ENCODE data around the gene TRIM56.
"Not testable (repeated sequence)": the region's sequence is repeated elsewhere in the genome, so short reads cannot be mapped to it uniquely, and the experiment has no call there.

TRIM56 gene

GRCh38 chr7:101127460-101128039 lies 42.3 kb downstream of the TRIM56 start:
- Histone ChIP-seq H3K79me2 (no peaks in the 10 kb centered on the region), H3K4me2 (ENCODE audit: low read length) (peak overlapping the region; percentile 54), H3K27ac (no peak overlapping the region), H3K4me3 (ENCODE audit: low read depth, low read length) (no peak overlapping the region), H3K36me3 (ENCODE audit: control insufficient read depth, insufficient read depth, low read length) (no peaks in the 10 kb centered on the region), H2AFZ (no peak overlapping the region), H3K9me3 (ENCODE audit: control insufficient read depth, low read length) (no peaks in the 10 kb centered on the region), H3K27me3 (ENCODE audit: control insufficient read depth, insufficient read depth, low read length) (no peaks in the 10 kb centered on the region), H3K9ac (no peak overlapping the region), H3K4me1 (peaks cover 8% of the 10 kb centered on the region)
- TF ChIP-seq CTCF (IDR thresholded peaks at IDR 0.05), result no peak

DNA sequence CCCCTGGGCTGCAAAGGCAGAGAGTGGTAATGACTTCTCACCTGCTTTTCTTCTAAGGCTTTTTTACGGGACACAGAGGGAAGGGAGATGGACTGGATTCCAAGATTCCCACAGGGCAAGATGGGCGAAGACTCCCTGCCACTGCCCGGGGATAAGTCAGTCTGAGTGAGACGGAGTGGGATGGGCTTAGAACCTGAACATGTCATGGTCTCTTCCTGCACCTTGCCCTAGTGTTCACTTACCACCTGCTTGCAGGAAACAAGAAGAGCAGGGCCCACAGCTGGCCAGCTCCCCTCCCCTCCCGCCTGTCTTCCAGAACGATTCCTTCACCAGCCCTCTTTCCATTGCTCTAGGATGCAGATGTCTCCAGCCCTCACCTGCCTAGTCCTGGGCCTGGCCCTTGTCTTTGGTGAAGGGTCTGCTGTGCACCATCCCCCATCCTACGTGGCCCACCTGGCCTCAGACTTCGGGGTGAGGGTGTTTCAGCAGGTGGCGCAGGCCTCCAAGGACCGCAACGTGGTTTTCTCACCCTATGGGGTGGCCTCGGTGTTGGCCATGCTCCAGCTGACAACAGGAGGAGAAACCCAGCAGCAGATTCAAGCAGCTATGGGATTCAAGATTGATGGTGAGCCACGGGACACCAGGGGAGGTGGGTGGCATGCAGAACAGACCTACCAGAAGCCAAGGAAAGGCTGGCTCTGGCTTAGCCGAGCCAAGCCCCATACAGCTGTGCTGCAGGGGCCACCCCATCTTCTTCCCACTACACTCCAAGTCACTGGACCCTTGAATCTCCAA lies 43.0 kb downstream of the TRIM56 start:
- H3K79me2 ChIP-seq, result no peaks in the 10 kb centered on the region
- TF ChIP-seq CTCF (IDR thresholded peaks at IDR 0.05), result no peak
- no peak overlapping the region for H3K27ac ChIP-seq
- H3K4me2 ChIP-seq (ENCODE audit: low read length), result no peak overlapping the region
- H3K4me1 ChIP-seq, result peaks cover 8% of the 10 kb centered on the region
- H2AFZ ChIP-seq, result no peak overlapping the region
- no peak overlapping the region for H3K9ac ChIP-seq
- H3K4me3 ChIP-seq (ENCODE audit: low read depth, low read length), result no peak overlapping the region
- no peaks in the 10 kb centered on the region for H3K9me3 ChIP-seq (ENCODE audit: control insufficient read depth, low read length)
- no peaks in the 10 kb centered on the region for H3K27me3 ChIP-seq (ENCODE audit: control insufficient read depth, insufficient read depth, low read length)
- no peaks in the 10 kb centered on the region for H3K36me3 ChIP-seq (ENCODE audit: control insufficient read depth, insufficient read depth, low read length)

DNA sequence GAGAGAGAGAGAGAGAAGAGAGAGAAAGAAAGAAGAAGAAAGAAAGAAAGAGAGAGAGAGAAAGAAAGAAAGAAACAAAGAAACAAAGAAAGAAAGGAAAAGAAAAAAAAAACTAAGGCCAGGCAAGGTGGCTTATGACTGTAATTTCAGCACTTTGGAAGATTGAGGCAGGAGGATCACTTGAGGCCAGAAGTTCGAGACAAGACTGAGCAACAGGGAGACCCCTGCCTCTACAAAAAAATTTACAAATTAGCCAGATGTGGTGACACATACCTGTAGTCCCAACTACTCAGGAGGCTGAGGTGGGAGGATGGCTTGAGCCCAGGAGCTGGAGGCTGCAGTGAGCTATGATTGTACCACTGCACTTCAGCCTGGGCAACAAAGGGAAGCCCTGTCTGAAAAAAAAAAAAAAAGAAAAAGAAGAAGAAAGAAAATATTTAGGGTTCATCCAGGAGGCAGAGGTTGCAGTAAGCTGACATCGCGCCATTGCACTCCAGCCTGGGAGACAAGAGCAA lies 44.4 kb downstream of the TRIM56 start:
- no peak overlapping the region for H3K27ac ChIP-seq
- H3K4me1 ChIP-seq, result peaks cover 8% of the 10 kb centered on the region
- no peak for TF ChIP-seq CTCF (IDR thresholded peaks at IDR 0.05)
- H3K9me3 ChIP-seq (ENCODE audit: control insufficient read depth, low read length), result no peaks in the 10 kb centered on the region
- no peak overlapping the region for H3K4me3 ChIP-seq (ENCODE audit: low read depth, low read length)
- no peak overlapping the region for H3K9ac ChIP-seq
- H3K27me3 ChIP-seq (ENCODE audit: control insufficient read depth, insufficient read depth, low read length), result no peaks in the 10 kb centered on the region
- H3K4me2 ChIP-seq (ENCODE audit: low read length), result no peak overlapping the region
- no peaks in the 10 kb centered on the region for H3K36me3 ChIP-seq (ENCODE audit: control insufficient read depth, insufficient read depth, low read length)
- no peak overlapping the region for H2AFZ ChIP-seq
- H3K79me2 ChIP-seq, result no peaks in the 10 kb centered on the region

DNA sequence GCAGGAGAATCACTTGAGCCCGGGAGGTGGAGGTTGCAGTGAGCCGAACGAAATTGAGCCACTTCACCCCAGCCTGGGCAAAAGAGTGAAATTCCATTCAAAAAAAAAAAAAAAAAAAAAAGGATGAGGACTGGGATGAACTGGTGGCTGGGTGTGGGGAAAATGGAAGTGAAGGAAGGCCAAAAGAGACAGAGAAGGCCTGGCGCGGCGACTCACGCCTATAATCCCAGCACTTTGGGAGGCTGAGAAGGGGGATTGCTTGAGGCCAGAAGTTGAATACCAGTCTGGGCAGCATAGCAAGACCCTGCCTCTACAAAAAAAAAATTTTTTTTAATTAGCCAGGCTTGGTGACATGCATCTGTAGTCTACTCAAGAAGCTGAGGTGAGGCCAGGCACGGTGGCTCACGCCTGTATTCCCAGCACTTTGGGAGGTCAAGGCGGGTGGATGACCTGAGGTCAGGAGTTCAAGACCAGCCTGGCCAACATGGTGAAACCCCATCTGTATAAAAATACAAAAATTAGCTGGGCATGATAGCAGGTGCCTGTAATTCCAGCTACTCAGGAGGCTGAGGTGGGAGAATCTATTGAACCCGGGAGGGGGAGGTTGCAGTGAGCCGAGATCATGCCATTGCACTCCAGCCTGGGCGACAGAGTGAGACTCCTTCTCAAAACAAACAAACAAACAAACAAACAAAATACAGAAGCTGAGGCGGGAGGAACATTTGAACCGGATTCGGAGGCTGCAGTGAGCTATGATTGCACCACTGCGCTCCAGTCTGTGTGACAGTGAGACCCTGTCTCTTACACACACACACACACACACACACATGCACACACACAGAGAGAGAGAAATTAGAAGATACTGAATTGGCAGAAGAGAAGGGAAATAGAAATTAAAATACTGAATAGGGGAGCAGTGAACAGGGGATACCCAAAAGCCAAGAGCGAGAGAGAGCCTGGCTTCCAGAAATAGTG lies 47.6 kb downstream of the TRIM56 start:
- not testable (repeated sequence) for H3K27ac ChIP-seq; H3K27me3 ChIP-seq (ENCODE audit: control insufficient read depth, insufficient read depth, low read length)

More for the DNA sequence above, 47.6 kb downstream of the TRIM56 start:
- H3K79me2 ChIP-seq; H3K4me3 ChIP-seq (ENCODE audit: low read depth, low read length); H3K4me2 ChIP-seq (ENCODE audit: low read length); H2AFZ ChIP-seq; H3K36me3 ChIP-seq (ENCODE audit: control insufficient read depth, insufficient read depth, low read length); H3K9me3 ChIP-seq (ENCODE audit: control insufficient read depth, low read length); H3K4me1 ChIP-seq; H3K9ac ChIP-seq: not testable (repeated sequence)
